ENCODE results near the gene GNRHR.
"Not testable (repeated sequence)": the region's sequence is repeated elsewhere in the genome, so short reads cannot be mapped to it uniquely, and the experiment has no call there.

Gene GNRHR

GRCh38 chr4:67735325-67735724 is 18.9 kb downstream of the GNRHR start:
- Histone ChIP-seq H4K20me1 (no peaks in the 10 kb centered on the region), H3K4me2 (no peak overlapping the region), H3K9me3 (no peaks in the 10 kb centered on the region), H3K27me3 (no peaks in the 10 kb centered on the region), H3K27ac (no peak overlapping the region), H3K4me3 (no peak overlapping the region), H3K36me3 (no peaks in the 10 kb centered on the region; the same call in 1 of the 2 replicates), H3K4me1 (no peaks in the 10 kb centered on the region), H3K9ac (no peak overlapping the region)
- no peak for TF ChIP-seq Cebpa-rat (IDR thresholded peaks at IDR 0.05)

GRCh38 chr4:67730511-67730910 is 23.7 kb downstream of the GNRHR start:
- H3K9ac ChIP-seq, H3K4me3 ChIP-seq, H3K9me3 ChIP-seq, H3K27ac ChIP-seq, H3K27me3 ChIP-seq, H3K4me2 ChIP-seq, H3K4me1 ChIP-seq, H4K20me1 ChIP-seq, H3K36me3 ChIP-seq: not testable (repeated sequence)

GRCh38 chr4:67727124-67727850 is 26.9 kb downstream of the GNRHR start:
- H3K9me3 ChIP-seq = no peaks in the 10 kb centered on the region
- no peaks in the 10 kb centered on the region for H4K20me1 ChIP-seq
- H3K27me3 ChIP-seq = no peaks in the 10 kb centered on the region
- TF ChIP-seq Cebpa-rat (IDR thresholded peaks at IDR 0.05) = no peak
- H3K4me3 ChIP-seq = no peak overlapping the region
- no peaks in the 10 kb centered on the region for H3K4me1 ChIP-seq
- H3K27ac ChIP-seq = no peak overlapping the region
- no peak overlapping the region for H3K4me2 ChIP-seq
- no peak overlapping the region for H3K9ac ChIP-seq
- H3K36me3 ChIP-seq = peaks cover 13% of the 10 kb centered on the region

GRCh38 chr4:67725981-67726380 is 28.2 kb downstream of the GNRHR start:
- Histone ChIP-seq H3K36me3 (peaks cover 26% of the 10 kb centered on the region), H4K20me1 (no peaks in the 10 kb centered on the region), H3K9me3 (no peaks in the 10 kb centered on the region), H3K4me2 (no peak overlapping the region), H3K27me3 (no peaks in the 10 kb centered on the region), H3K4me3 (no peak overlapping the region), H3K9ac (no peak overlapping the region), H3K27ac (no peak overlapping the region), H3K4me1 (no peaks in the 10 kb centered on the region)
- no peak for TF ChIP-seq Cebpa-rat (IDR thresholded peaks at IDR 0.05)

- no peaks in the 10 kb centered on the region for H3K27me3 ChIP-seq
- no peak overlapping the region for H3K4me2 ChIP-seq
- H3K27ac ChIP-seq = no peak overlapping the region
- H3K9ac ChIP-seq = no peak overlapping the region
- H4K20me1 ChIP-seq = no peaks in the 10 kb centered on the region
- TF ChIP-seq Cebpa-rat (IDR thresholded peaks at IDR 0.05) = no peak
- H3K36me3 ChIP-seq = peaks cover 34% of the 10 kb centered on the region
- no peaks in the 10 kb centered on the region for H3K4me1 ChIP-seq
- H3K4me3 ChIP-seq = no peak overlapping the region
- H3K9me3 ChIP-seq = no peaks in the 10 kb centered on the region
Observed at GRCh38 chr4:67725132-67725531, 29.1 kb downstream of the GNRHR start.

- no peaks in the 10 kb centered on the region for H3K9me3 ChIP-seq
- no peaks in the 10 kb centered on the region for H3K4me1 ChIP-seq
- peaks cover 28% of the 10 kb centered on the region for H3K36me3 ChIP-seq
- H3K4me3 ChIP-seq = no peak overlapping the region
- no peaks in the 10 kb centered on the region for H4K20me1 ChIP-seq
- H3K27me3 ChIP-seq = no peaks in the 10 kb centered on the region
- H3K4me2 ChIP-seq = no peak overlapping the region
- H3K9ac ChIP-seq = no peak overlapping the region
- no peak for TF ChIP-seq Cebpa-rat (IDR thresholded peaks at IDR 0.05)
- H3K27ac ChIP-seq = no peak overlapping the region
Observed at GRCh38 chr4:67723949-67724348, 30.2 kb downstream of the GNRHR start.

GRCh38 chr4:67723341-67723740 is 30.8 kb downstream of the GNRHR start:
- no peaks in the 10 kb centered on the region for H4K20me1 ChIP-seq
- no peaks in the 10 kb centered on the region for H3K9me3 ChIP-seq
- TF ChIP-seq Cebpa-rat (IDR thresholded peaks at IDR 0.05) = no peak
- no peak overlapping the region for H3K9ac ChIP-seq
- H3K27me3 ChIP-seq = no peaks in the 10 kb centered on the region
- peaks cover 28% of the 10 kb centered on the region for H3K36me3 ChIP-seq
- H3K4me2 ChIP-seq = no peak overlapping the region
- H3K27ac ChIP-seq = no peak overlapping the region
- H3K4me3 ChIP-seq = no peak overlapping the region
- H3K4me1 ChIP-seq = no peaks in the 10 kb centered on the region

- H4K20me1 ChIP-seq = no peaks in the 10 kb centered on the region
- peaks cover 38% of the 10 kb centered on the region for H3K36me3 ChIP-seq
- no peak overlapping the region for H3K4me2 ChIP-seq
- no peak for TF ChIP-seq Cebpa-rat (IDR thresholded peaks at IDR 0.05)
- H3K27me3 ChIP-seq = no peaks in the 10 kb centered on the region
- no peak overlapping the region for H3K4me3 ChIP-seq
- no peak overlapping the region for H3K9ac ChIP-seq
- no peaks in the 10 kb centered on the region for H3K4me1 ChIP-seq
- no peak overlapping the region for H3K27ac ChIP-seq
- H3K9me3 ChIP-seq = no peaks in the 10 kb centered on the region
Observed at GRCh38 chr4:67721770-67722597, 32.2 kb downstream of the GNRHR start.

GRCh38 chr4:67721315-67721769 is 32.8 kb downstream of the GNRHR start:
- H3K4me2 ChIP-seq = no peak overlapping the region
- H3K4me3 ChIP-seq = no peak overlapping the region
- H3K9ac ChIP-seq = no peak overlapping the region
- H3K27me3 ChIP-seq = no peaks in the 10 kb centered on the region
- H3K27ac ChIP-seq = no peak overlapping the region
- TF ChIP-seq Cebpa-rat (IDR thresholded peaks at IDR 0.05) = no peak
- peaks cover under 1% of the 10 kb centered on the region; the same call in 1 of the 2 replicates for H3K9me3 ChIP-seq
- peaks cover 44% of the 10 kb centered on the region for H3K36me3 ChIP-seq
- H3K4me1 ChIP-seq = no peaks in the 10 kb centered on the region
- no peaks in the 10 kb centered on the region for H4K20me1 ChIP-seq

- Histone ChIP-seq H4K20me1 (no peaks in the 10 kb centered on the region), H3K4me1 (no peaks in the 10 kb centered on the region), H3K4me2 (no peak overlapping the region), H3K4me3 (no peak overlapping the region), H3K27me3 (no peaks in the 10 kb centered on the region), H3K27ac (no peak overlapping the region), H3K9me3 (peaks cover 10% of the 10 kb centered on the region), H3K36me3 (peaks cover 56% of the 10 kb centered on the region), H3K9ac (no peak overlapping the region)
- no peak for TF ChIP-seq Cebpa-rat (IDR thresholded peaks at IDR 0.05)
Observed at GRCh38 chr4:67719953-67720617, 34.1 kb downstream of the GNRHR start.

Measured in BLaER1 (cell line).